Fibroblast of mammary gland (primary cell): ENCODE measurements around the gene PRKACA.

Experiments used
- DNase-seq: peaks from one replicate; pipeline ENCODE4 v3.0.0-alpha.2; 2010; ENCODE audit warnings: low read depth
- H3K4me3 ChIP-seq: 2 replicates; pipeline ENCODE4 v1.5.1; 2011; ENCODE audit warnings: low read depth, mild to moderate bottlenecking, low read length, moderate library complexity; ENCODE audit not compliant: control insufficient read depth
- CTCF ChIP-seq: conservative IDR thresholded peaks from 2 replicates; pipeline ENCODE4 v1.5.1; 2011; ENCODE audit warnings: low read depth, low read length, inconsistent platforms; ENCODE audit not compliant: control insufficient read depth, insufficient read depth

PRKACA gene

DNA sequence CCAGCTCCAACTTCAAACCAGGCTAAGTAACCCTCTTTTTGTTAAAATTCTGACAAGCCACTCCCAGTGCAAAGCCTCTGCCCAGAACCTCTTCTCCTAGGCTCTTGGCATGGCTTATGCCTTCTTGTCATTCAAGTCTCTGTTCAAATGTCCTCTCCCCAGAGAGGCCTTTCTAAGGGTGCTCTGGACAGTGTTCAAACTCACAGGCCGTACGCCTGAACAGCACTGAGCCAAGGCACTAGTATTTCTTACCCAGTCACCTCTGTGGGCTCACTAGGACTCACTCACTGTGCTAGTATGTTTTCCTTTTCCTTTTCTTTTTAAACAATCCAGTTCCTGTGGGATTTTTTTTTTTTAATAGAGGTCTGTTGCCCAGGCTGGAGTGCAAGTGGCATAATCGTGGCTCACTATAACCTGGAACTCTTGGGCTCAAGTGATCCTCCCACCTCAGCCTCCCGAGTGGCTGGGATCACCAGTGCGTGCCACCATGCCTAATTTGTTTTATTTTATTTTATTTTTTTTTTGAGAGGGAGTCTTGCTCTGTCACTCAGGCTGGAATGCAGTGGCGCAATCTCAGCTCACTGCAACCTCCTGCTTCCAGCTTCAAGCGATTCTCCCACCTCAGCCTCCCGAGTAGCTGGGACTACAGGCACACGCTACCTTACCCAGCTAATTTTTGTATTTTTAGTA, 21.2 kb upstream of the PRKACA start:
- DNase-seq = peak; percentile 40
- H3K4me3 ChIP-seq = no peak overlapping the region
- no peak for TF ChIP-seq CTCF

- peak within 1 kb of the TSS; percentile 83 for H3K4me3 ChIP-seq
- peak; percentile 100 for DNase-seq
- TF ChIP-seq CTCF = peak; percentile 42
These were observed 19.1 kb upstream of the PRKACA start, which contains the start of gene ASF1B for GRCh38 chr19:14136509-14137281. TSS of gene ASF1B (minus strand) at chr19:14136589. CDS start at chr19:14136456, 133 bp downstream.

DNA sequence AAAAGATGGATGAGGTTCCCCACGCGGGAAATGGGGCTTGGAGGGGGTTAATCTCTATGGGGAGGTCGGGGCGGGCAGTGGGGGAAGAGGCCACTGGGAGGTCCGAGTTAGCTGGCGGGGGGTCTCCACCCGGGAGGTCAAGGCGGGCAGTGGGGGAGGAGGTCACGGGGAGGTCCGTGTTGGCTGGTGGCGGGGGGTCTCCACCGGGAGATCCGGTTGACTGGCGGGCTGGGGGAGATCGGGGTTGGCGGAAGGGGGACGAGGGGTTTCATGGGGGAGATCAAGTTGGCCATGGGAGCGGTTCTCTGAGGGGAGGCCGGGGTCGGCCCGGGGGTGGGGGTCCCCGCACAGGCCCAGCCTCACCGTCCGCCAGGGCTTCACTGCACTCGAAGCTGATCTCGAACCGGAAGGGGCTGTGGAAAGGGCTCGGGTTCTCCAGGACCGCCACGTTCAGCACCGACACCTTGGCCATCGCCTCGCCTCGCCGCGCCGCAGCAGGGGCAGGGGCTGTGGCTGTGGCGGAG, 18.5 kb upstream of the PRKACA start:
- TF ChIP-seq CTCF = no peak
- no peak for DNase-seq

DNA sequence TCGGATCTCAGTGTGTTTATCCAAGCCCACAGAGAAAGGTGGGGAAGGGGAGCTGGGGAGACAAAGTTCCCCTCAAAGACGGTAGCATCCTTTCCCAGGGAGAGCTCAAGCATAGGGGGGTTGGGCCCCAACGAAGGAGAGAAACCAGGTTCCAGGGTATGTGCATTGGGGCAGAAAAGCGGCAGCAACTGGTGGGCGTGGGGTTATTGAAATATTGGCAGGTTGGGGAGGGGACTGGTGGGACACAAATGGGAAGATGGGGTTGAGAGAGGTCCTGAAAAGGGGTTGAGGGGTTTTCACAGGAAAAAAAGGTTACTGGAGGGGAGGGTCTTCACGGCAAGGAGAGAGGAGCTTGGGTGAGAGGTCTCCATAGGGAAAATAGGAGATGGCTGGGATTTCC, 17.8 kb upstream of the PRKACA start:
- no peak for DNase-seq
- peak overlapping the region; percentile 69 for H3K4me3 ChIP-seq
- TF ChIP-seq CTCF = no peak

More for the DNA sequence above, 18.5 kb upstream of the PRKACA start:
- peak overlapping the region; percentile 69 for H3K4me3 ChIP-seq

DNA sequence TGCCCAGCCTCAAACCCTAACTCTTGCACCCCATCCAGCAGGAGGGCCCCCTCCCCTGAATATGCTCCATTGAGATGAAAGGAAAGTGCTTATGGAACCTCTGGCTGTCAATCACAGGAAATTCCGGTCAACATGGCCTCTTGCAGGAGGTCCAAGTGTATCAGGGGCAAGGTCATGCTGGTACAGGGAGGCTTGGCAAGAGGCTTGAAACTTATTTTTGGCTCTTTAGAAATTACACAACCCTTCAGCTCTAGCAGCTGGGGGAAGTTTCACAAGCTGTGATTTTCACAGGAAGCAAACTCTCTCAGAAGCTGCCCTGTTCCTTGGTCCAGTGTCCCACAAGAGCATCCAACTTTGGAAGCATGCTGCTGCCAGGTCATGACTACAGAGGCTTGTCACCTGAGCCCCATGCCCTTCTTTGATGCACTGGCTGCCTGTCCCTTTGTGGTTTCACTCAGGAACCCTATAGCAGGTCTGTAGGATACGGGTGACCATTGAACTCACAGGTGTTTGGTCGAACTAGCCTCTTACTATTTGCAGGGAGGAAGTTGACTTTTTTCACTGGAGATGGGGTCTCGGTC, 10.5 kb upstream of the PRKACA start:
- no peak for DNase-seq
- TF ChIP-seq CTCF = no peak
- H3K4me3 ChIP-seq = no peak overlapping the region

- H3K4me3 ChIP-seq = no peak overlapping the region
- TF ChIP-seq CTCF = no peak
- no peak for DNase-seq
These were observed 9.6 kb upstream of the PRKACA start for GRCh38 chr19:14127176-14127575.
